Adipose tissue (tissue), 3 donors: ENCODE data around the gene CAMKK1. TPM values are rescaled to one million over a fixed set of nuclear protein-coding genes. Genes with fewer than 3 reads are reported as not detected.

ENCODE experiments used
- H3K27ac ChIP-seq: one replicate; pipeline ENCODE4 v1.5.1; 2013; ENCODE audit warnings: low read depth, low read length
- WGBS, 3 donors: extraction: QIAGEN DNeasy Blood & Tissue Kit; methylation state at CpG; one replicate each; pipeline ENCODE4 v1.1.7; 2013; 5-methylcytosine and 5-hydroxymethylcytosine counted together
- polyA plus RNA-seq, 3 donors: library from polyadenylated mRNA; stranded (reverse); fragments of 200-250 nt; gene quantifications; one replicate each; pipeline ENCODE4 v1.2.3, GENCODE V29; 2013
- donor health status: healthy with polysubstance abuse.
- donor health status: Bipolar disorder and iron deficiency.
- donor health status: healthy.

The CAMKK1 gene
- 1 to 10 TPM; 3.5 to 6.9 (median 6.1) TPM for polyA plus RNA-seq

DNA sequence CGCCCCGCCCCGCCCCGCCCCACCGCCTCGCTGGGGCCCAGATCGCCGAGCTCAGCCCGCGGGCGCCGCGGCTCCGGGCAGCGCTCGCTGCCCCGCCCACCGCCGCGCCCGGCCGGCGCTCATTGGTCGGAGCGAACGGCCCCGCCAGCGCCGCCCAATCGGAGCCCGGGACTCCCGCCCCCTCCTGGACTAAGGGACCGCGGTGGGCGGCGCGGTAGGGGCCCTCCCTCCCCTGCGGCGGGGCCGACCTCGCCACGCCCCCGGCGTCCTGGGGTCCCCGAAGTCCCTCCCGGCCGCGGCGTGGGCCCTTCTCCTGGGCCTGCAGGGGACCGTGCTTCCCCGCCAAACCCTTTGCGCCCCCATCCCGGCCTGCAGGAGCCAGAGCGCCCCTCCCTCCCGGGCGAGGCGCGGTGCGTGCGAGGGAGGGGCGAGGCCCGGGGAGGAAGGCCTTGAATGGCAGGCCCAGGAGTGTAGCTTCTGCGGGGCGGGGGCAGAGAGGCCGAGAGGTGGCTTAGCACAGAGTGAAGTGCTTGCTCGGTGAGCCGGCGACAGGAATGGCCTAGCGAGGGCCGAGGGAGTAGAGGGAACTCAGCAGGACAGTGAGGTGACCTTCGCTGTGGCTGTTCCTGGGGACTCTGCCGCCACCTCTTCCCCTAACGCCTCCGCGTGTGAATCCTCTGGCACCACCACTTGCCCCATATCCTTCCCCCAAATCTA lies at the start of gene CAMKK1:
TSS of gene CAMKK1 (minus strand) at position 51 of the 717 bp plus-strand sequence. CDS start 7,366 bp downstream, outside the sequence.
- no peak within 1 kb of the TSS for H3K27ac ChIP-seq
- 3% methylated on average over 38 to 75 of the region's 75 CpGs for WGBS, 3 donors

- WGBS, 3 donors, result 95 to 96% (median 95%) methylated on average over 48 of the region's 48 CpGs
- H3K27ac ChIP-seq, result no peak overlapping the region
Observed at GRCh38 chr17:3940965-3941698, 48.3 kb upstream of the CAMKK1 start.

- 93 to 98% (median 95%) methylated on average over 17 of the region's 17 CpGs for WGBS, 3 donors
- no peak overlapping the region for H3K27ac ChIP-seq
Observed at GRCh38 chr17:3937359-3937758, 44.5 kb upstream of the CAMKK1 start.

GRCh38 chr17:3935825-3936355 lies 43.0 kb upstream of the CAMKK1 start:
- H3K27ac ChIP-seq, result no peak overlapping the region
- 96 to 98% (median 97%) methylated on average over 9 of the region's 9 CpGs for WGBS, 3 donors

DNA sequence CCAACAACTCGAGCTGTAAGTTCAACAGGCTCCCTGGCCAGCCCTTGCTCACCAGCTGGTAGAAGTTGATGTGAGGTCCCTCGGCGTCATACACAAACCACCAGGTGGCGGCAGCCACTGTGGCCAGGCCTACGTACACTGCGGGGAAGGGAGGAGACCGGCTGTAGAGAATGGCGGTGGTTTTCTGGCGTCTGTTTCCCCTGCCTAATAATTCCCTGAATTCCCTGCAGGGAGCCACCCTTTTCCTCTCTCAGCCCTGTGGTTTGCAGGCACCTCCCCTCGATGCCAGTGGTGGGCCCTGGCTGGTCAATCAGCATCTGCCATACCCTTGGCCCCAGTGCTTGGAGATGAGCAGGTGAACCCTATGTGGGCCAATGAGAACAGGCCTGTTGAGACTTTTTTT lies 42.3 kb upstream of the CAMKK1 start:
- H3K27ac ChIP-seq, result no peak overlapping the region
- WGBS, 3 donors, result 18 to 34% (median 28%) methylated on average over 8 to 10 of the region's 10 CpGs

DNA sequence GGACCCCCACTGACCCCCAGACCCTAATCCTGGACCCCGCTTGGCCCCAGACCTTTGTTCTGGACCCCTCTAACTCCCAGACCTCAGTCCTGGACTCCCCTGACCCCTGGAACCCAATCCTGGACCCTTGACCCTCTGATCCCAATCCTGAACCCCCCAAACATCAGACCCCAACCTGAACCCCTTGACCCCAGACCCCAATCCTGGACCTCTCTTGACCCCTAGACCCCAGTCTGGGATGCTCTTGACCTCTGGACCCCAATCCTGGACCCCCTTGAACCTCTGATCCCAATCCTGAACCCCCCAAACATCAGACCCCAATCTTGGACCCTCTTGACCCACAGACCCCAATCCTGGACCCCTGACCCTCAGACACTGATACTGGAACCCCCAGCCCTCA lies 36.9 kb upstream of the CAMKK1 start:
- 91 to 96% (median 94%) methylated on average over 1 of the region's 1 CpG for WGBS, 3 donors
- H3K27ac ChIP-seq, result no peak overlapping the region

GRCh38 chr17:3929181-3929580 lies 36.3 kb upstream of the CAMKK1 start:
- no peak overlapping the region for H3K27ac ChIP-seq
- 86 to 96% (median 88%) methylated on average over 12 of the region's 12 CpGs for WGBS, 3 donors

GRCh38 chr17:3928406-3928805 lies 35.6 kb upstream of the CAMKK1 start:
- WGBS, 3 donors, result 90 to 94% (median 91%) methylated on average over 16 of the region's 16 CpGs
- no peak overlapping the region for H3K27ac ChIP-seq

DNA sequence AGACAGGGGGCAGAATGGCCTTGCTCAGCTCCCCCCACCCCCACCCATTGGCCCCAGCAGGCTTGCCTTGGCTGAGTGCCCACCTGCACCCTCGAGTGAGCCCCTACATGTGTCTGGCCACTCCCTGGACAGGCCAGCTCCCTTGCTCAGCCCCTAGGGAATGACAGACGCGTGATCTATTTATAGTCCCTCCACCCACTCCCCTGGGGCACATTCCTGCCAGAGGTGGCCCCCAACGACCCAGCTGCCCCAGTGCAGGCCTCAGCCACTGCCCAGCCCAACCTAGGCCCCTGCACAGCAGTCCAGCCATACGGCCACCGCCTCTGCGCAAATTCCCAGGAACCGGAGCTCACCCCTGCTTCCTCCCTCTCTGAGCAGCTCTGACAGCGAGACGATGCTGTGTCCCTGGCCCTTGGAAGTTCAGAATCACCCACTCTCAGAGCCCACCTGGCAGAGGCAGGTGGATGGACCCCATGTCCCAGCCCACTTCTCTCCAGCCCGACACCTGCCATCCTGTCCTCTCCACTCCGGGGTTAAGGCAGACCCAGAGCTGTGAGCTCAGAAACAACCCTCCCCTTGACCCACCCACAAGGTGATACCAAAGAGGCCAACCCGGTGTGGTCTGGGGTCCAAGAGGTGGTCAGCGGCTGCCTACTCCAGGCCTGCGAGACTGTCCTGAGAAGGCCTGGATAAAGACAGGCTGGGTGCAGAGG lies 34.9 kb upstream of the CAMKK1 start:
- WGBS, 3 donors, result 68 to 79% (median 74%) methylated on average over 14 to 15 of the region's 15 CpGs
- H3K27ac ChIP-seq, result no peak overlapping the region

DNA sequence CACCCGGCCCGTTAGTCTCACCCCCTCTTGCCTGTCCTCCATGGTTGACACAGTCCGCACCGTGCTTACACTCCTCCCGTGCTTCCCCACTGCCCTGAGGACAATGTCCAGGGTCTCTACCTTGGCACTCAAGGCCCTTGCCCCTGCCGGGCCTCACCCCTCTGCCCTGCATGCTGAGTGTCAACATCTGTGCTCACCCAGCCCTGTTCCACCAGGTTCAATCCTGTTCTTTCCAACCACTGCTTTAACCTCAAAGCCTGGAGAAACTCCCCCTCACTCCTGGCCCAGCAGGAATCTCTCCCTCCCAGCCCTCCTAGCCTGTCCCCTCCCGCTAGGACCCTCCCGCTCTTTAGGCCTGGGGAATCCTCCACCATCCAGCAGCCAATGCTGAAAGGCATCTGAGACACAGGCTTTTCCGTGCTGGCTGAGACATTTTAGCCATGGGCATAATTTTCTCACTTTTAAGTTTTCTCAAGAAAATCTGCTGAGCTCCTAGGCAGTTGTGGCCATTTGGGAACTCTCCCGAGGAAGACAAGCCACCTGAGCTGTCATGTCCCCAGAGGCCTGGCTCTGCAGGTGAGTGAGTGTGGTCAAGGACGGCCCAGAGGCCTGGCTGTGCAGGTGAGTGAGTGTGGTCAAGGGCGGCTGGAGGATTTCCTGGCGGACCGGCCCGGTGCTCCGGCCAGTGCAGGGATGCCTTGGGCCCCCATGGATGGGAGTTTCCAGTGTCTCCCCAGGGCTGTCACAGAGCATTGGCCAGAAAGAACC lies 34.2 kb upstream of the CAMKK1 start:
- WGBS, 3 donors, result 84 to 88% (median 87%) methylated on average over 16 of the region's 16 CpGs
- H3K27ac ChIP-seq, result no peak overlapping the region

DNA sequence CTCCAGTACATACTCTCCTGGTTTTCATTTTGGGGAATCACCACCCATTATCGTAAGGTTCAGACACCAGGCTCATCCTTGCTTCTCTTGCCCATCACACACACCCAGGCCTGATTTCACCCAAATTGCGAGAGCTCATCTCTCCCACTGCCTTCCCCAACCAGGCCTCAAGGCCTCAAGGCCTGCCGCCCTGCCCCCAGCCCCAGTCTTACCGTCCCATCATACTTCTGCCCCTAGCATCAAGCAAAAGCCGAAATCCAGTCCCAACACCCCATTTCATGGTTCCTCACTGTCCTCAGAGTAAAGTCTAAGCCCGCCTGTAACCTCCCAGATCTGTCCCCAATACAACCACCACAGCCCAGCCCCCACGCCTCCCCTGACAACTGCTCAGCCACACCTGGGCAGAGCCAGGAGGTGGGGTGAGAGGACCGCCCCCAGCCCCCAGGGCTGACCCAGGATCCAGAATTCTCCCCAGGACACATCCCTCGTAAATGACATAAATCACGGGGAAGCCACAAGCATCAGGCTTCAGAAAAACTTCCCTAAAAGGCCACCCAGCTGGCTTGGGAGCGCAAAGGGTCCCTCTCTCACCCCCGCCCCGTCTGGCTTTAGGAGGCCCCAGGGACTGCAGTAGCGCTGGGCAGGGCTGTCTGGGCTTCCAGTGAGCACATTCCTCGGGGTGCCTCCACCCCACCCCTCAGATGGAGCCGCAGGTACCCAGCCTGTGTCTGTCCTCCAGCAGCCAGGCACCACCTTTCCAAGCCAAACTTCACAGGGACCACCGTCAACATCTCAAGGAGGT lies 33.0 kb upstream of the CAMKK1 start:
- H3K27ac ChIP-seq, result no peak overlapping the region
- 87 to 96% (median 88%) methylated on average over 17 of the region's 17 CpGs for WGBS, 3 donors

DNA sequence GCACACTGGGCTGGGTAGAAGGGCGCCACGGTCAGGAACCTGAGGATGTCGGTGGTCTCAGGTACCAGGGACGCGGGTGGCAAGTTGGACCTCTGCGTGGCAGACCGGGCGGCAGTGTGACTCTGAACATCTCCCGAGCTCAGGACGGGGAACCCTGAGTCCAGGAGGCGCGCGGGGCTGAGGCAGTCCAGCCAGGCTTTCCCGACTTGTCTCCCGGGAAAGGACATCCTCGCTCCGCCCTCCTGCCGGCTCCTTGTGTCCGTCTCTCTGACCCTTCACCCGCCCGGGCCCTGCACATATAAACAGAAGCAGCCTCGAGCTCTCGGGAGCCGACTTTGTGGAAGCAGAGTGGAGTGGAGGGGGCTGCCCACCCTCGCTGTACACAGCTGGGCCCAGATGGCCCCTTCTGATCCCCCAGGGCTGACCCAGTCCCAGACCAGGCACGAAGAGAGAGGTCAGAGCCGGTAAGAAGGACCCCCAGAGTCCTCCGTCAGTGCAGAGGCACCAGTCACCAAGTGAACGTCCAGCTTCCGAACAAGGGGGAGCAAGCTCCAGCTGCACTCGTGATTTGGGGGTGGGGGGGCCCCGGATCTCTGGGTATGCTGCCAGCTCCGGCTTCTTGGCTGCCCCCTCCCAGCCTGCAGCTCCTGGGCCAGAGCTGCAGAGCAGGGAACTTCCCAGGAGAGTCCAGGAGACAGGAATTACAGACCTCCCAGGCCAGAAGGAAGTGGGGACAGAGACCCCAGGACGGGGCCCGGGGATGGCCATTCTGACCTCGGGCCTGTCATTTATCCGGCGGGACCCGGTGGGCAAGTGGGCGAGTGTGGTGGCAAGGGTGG lies 31.9 kb upstream of the CAMKK1 start:
- 64 to 74% (median 69%) methylated on average over 40 of the region's 40 CpGs for WGBS, 3 donors
- H3K27ac ChIP-seq, result no peak overlapping the region

- H3K27ac ChIP-seq, result no peak overlapping the region
- WGBS, 3 donors, result 86 to 92% (median 91%) methylated on average over 17 to 18 of the region's 18 CpGs
Observed at GRCh38 chr17:3923466-3924190, 30.8 kb upstream of the CAMKK1 start.

GRCh38 chr17:3922765-3923164 lies 29.9 kb upstream of the CAMKK1 start:
- no peak overlapping the region for H3K27ac ChIP-seq
- WGBS, 3 donors, result 84 to 89% (median 84%) methylated on average over 7 of the region's 7 CpGs

- no peak overlapping the region for H3K27ac ChIP-seq
- WGBS, 3 donors, result 68 to 88% (median 77%) methylated on average over 27 of the region's 27 CpGs
Observed at GRCh38 chr17:3921502-3922319, 28.9 kb upstream of the CAMKK1 start.
